Neural cell (in vitro differentiated cells): ENCODE data around the gene RASD2.

Source experiments
- EP300 ChIP-seq: fragments of 450-650 bp; conservative IDR thresholded peaks from 2 replicates; pipeline ENCODE4 v1.6.1; 2014; ENCODE audit warnings: antibody characterized with exemption, mild to moderate bottlenecking, moderate library complexity; ENCODE audit not compliant: poor library complexity, severe bottlenecking
- MXI1 ChIP-seq: fragments of 450-650 bp; conservative IDR thresholded peaks from 2 replicates; pipeline ENCODE4 v1.6.1; 2014; ENCODE audit warnings: antibody characterized with exemption, mild to moderate bottlenecking; ENCODE audit not compliant: poor library complexity, severe bottlenecking
- POLR2AphosphoS5 ChIP-seq: IDR thresholded peaks from 2 replicates; pipeline ENCODE4 v1.6.1; 2012
- RAD21 ChIP-seq: fragments of 450-650 bp; conservative IDR thresholded peaks from 2 replicates; pipeline ENCODE4 v1.6.1; 2014; ENCODE audit warnings: antibody characterized with exemption, mild to moderate bottlenecking, moderate library complexity
- SMC3 ChIP-seq: fragments of 450-650 bp; conservative IDR thresholded peaks from 2 replicates; pipeline ENCODE4 v1.6.1; 2014; ENCODE audit warnings: antibody characterized with exemption, mild to moderate bottlenecking, moderate library complexity; ENCODE audit not compliant: poor library complexity
- TF ChIP-seq, protein P1 (sequence below): fragments of 450-650 bp; IDR thresholded peaks from 2 replicates; pipeline ENCODE4 v1.5.1; 2014; ENCODE audit warnings: antibody characterized with exemption, mild to moderate bottlenecking, moderate library complexity; ENCODE audit not compliant: poor library complexity, severe bottlenecking
- TF ChIP-seq, protein P2 (sequence below): IDR thresholded peaks from 2 replicates; pipeline ENCODE4 v1.6.1; 2012; ENCODE audit warnings: borderline replicate concordance

DNA sequence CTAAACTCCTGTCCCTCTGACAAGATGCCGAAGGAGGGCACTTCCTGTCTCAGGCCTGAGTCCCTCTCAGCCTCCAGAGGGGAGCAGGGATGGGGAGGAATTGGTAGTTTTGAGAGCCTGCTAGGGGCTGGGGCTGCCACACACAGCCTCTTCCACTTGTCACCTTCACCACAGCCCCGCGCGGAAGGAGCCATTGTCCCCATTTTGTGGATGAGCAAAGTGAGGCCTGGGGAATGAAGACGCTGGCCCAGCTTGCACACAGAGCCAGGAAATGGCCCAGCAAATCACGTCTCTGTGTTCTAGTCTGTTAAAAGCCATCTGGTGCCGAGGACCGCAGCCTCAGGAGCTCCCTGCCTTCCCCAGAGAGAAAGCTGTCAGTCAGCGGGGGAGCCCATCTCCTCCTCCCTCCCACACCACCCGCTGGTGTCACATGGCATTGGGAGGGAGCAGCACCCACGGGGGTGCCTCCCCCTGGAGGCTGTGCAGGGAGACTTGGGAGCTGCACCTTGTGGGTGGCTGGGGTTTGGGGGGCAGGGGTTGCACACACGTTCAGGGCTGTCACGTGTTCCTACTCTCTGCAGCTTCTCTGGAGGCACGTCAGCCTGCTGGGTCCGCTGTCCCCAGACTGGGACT is 34.6 kb downstream of the RASD2 start:
- TF ChIP-seq SMC3 (no peak), POLR2AphosphoS5 (no peak), RAD21 (no peak), EP300 (no peak), MXI1 (no peak)
- TF ChIP-seq, protein P1, sequence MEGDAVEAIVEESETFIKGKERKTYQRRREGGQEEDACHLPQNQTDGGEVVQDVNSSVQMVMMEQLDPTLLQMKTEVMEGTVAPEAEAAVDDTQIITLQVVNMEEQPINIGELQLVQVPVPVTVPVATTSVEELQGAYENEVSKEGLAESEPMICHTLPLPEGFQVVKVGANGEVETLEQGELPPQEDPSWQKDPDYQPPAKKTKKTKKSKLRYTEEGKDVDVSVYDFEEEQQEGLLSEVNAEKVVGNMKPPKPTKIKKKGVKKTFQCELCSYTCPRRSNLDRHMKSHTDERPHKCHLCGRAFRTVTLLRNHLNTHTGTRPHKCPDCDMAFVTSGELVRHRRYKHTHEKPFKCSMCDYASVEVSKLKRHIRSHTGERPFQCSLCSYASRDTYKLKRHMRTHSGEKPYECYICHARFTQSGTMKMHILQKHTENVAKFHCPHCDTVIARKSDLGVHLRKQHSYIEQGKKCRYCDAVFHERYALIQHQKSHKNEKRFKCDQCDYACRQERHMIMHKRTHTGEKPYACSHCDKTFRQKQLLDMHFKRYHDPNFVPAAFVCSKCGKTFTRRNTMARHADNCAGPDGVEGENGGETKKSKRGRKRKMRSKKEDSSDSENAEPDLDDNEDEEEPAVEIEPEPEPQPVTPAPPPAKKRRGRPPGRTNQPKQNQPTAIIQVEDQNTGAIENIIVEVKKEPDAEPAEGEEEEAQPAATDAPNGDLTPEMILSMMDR: no peak
- TF ChIP-seq, protein P2, sequence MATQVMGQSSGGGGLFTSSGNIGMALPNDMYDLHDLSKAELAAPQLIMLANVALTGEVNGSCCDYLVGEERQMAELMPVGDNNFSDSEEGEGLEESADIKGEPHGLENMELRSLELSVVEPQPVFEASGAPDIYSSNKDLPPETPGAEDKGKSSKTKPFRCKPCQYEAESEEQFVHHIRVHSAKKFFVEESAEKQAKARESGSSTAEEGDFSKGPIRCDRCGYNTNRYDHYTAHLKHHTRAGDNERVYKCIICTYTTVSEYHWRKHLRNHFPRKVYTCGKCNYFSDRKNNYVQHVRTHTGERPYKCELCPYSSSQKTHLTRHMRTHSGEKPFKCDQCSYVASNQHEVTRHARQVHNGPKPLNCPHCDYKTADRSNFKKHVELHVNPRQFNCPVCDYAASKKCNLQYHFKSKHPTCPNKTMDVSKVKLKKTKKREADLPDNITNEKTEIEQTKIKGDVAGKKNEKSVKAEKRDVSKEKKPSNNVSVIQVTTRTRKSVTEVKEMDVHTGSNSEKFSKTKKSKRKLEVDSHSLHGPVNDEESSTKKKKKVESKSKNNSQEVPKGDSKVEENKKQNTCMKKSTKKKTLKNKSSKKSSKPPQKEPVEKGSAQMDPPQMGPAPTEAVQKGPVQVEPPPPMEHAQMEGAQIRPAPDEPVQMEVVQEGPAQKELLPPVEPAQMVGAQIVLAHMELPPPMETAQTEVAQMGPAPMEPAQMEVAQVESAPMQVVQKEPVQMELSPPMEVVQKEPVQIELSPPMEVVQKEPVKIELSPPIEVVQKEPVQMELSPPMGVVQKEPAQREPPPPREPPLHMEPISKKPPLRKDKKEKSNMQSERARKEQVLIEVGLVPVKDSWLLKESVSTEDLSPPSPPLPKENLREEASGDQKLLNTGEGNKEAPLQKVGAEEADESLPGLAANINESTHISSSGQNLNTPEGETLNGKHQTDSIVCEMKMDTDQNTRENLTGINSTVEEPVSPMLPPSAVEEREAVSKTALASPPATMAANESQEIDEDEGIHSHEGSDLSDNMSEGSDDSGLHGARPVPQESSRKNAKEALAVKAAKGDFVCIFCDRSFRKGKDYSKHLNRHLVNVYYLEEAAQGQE: no peak
